ENCODE data around the gene AP5S1. TPM values are rescaled to one million over a fixed set of nuclear protein-coding genes. Genes with fewer than 3 reads are reported as not detected.

AP5S1 gene
- total RNA-seq, 1 experiment from 2014 or later = 3.9 TPM

- Histone ChIP-seq H4K5ac (ENCODE audit: insufficient read length, low read depth, low read length) (no peak overlapping the region), H3T11ph (ENCODE audit: low read length) (no peak overlapping the region), H3K4me1 (ENCODE audit: insufficient read depth, low read length) (no peaks in the 10 kb centered on the region), H2BK15ac (ENCODE audit: low read depth, low read length) (0 out of 2 replicates have a peak overlapping the region, but pooled peaks have one; percentile 19), H3K23me2 (ENCODE audit: insufficient read length, low read depth, low read length, poor library complexity, severe bottlenecking) (no peaks in the 10 kb centered on the region), H3K23ac (ENCODE audit: insufficient read length, low read depth, low read length) (no peak overlapping the region), H4K8ac (replicated peaks; ENCODE audit: insufficient read length, low read depth, low read length) (no peak overlapping the region), H3K79me2 (ENCODE audit: insufficient read depth, low read length) (no peaks in the 10 kb centered on the region), H4K91ac (ENCODE audit: insufficient read length, low read depth, low read length) (no peak overlapping the region), H3K18ac (ENCODE audit: insufficient read length, low read depth, low read length) (no peak overlapping the region), H2AK5ac (ENCODE audit: insufficient read length, low read length) (no peak overlapping the region), H3K9ac (ENCODE audit: extremely low read depth, insufficient read length, low read length) (no peak overlapping the region), H2BK120ac (ENCODE audit: low read depth, low read length, poor library complexity, severe bottlenecking) (no peak overlapping the region), H2BK20ac (ENCODE audit: low read depth, low read length, poor library complexity, severe bottlenecking) (no peak overlapping the region), H3K56ac (ENCODE audit: insufficient read length, low read depth, low read length) (no peak overlapping the region), H2BK12ac (ENCODE audit: insufficient read length, low read depth, low read length) (no peak overlapping the region), H3K14ac (ENCODE audit: insufficient read depth, low read length) (no peak overlapping the region), H3K27ac (ENCODE audit: insufficient read length, low read depth, low read length) (no peak overlapping the region), H3K4me2 (ENCODE audit: insufficient read depth, insufficient read length, low read length) (no peak overlapping the region), H3K27me3 (ENCODE audit: insufficient read depth, low read length) (no peaks in the 10 kb centered on the region), H2AFZ (ENCODE audit: low read length) (no peak overlapping the region), H2BK5ac (ENCODE audit: insufficient read length, low read length) (no peak overlapping the region), H3K79me1 (ENCODE audit: insufficient read depth, low read depth, low read length, poor library complexity, severe bottlenecking) (no peaks in the 10 kb centered on the region), H3K9me3 (ENCODE audit: control insufficient read depth, low read depth, low read length) (no peaks in the 10 kb centered on the region), H4K20me1 (ENCODE audit: control insufficient read depth, insufficient read depth, insufficient read length) (no peaks in the 10 kb centered on the region), H3K4ac (ENCODE audit: low read depth, low read length) (no peak overlapping the region)
- Mint-ChIP-seq H3K27ac (peak overlapping the region in 1 of 3 experiments; percentile 94; a peak in 1 of 7 replicates), H3K27me3 (ENCODE audit: low read depth) (no peaks in the 10 kb centered on the region), H3K4me1 (peaks cover 12 to 19% of the 10 kb centered on the region in 2 experiments), H3K4me3 (peak overlapping the region; percentile 82 to 85; a peak in 4 of 5 replicates), H3K9me3 (no peaks in the 10 kb centered on the region; a peak in 1 of 5 replicates), H3K36me3 (ENCODE audit: insufficient read depth in 1 of 3, low read depth in 3 of 3) (peaks cover 0 to 2% (median 0%) of the 10 kb centered on the region in 3 experiments; a peak in 2 of 7 replicates)
- TF ChIP-seq CTCF (conservative IDR thresholded peaks at IDR 0.05) = no peak
- no CpG with 5 or more reads among the region's 14 CpGs for WGBS (ENCODE audit: extremely low coverage, insufficient read length, low lambda C conversion rate)
- no peak for DNase-seq
These were observed 1.6 kb downstream of the AP5S1 start for GRCh38 chr20:3821996-3822395.
